ENCODE measurements around the gene BRF1.
"Not testable (repeated sequence)": the region's sequence is repeated elsewhere in the genome, so short reads cannot be mapped to it uniquely, and the experiment has no call there.

BRF1 gene

DNA sequence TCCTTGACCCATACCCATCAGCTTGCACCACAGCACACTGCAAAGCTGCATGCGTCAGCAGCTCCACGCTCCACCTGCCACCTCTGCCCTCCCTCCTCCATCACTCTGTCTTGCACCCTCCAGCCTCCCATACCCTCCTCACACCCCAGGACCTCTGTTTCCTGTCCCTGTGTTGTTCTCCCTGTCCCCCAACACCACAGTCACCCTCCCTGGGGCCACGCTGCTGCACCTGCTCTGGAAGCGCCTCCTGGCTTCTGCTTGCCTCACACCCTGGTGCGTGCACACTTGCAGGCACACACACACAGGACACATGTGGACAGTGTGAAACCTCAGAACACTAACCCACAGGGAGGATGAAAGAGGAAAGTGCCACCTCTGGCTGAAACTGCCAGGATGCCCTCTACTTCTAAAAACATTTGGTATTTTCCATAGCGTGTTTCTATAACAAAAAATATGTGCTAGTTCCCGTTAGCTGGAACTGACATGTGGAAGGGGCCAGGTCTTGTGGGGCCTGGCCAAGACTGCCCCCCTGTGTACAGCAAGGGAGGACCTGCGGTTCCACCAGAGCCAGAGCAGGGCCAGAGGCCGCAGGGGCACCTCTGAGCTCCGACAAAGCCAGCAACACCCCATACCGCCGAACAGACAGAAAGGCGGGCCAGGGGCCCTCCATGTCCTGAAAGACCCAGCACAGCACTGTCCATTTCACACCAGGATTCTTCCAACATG, 10.0 kb downstream of the BRF1 start:
- DNase-seq (ENCODE audit: low spot score) = no peak

DNA sequence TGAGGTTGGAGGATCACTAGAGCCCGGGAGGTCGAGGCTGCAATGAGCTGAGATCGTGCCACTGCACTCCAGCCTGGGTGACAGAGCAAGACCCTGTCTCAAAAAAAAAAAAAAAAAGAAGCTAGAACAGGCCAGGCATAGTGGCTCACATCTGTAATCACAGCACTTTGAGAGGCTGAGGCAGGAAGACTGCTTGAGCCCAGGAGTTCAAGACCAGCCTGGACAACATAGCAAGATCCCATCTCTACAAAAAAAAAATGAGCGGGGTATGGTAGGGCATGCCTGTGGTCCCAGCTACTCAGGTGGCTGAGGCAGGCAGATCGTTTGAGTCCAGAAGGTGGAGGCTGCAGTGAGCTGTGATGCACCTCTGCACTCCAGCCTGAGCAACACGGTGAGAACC, 11.9 kb downstream of the BRF1 start:
- not testable (repeated sequence) for DNase-seq (ENCODE audit: low spot score)

DNA sequence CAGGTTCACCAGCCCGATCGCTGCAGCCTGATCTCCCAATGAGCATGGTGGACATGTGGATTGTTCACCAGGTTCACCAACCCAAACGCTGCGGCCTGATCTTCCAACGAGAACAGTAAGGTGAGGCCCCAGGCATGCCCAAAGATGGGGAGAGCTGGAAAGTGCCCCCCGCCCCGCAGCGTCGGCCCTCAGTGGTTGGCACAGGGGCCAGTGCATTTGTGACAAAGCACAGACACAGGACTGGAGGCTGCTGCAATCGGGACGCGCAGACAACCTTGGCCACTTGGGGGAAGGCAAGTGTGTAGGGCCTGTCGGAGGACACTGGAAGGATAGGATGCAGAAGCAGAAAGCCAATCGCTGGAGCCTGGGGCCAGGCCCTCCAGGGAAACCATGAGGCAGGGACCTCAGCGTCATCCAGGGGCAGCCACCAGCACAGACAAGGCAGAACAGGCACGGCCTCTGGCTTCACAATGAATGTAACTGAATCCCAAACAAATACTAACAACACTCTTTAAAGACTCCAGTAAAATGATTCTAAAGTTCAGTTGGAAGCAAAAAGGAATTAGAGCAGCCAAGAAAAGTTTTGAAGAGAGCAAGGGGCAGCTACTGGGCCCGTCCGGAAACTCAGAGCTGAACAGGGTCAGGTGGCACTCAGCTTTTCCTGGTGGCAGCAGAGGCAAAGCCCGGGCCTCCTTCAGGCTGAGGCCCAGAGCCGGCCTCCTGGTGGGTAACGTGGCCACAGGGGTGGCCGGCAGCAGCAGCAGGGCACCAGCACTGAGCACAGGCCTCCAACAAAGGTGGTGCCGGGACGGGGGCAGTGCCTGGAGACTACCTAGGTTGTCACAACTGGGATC, 13.3 kb downstream of the BRF1 start:
- DNase-seq (ENCODE audit: low spot score) = no peak

DNA sequence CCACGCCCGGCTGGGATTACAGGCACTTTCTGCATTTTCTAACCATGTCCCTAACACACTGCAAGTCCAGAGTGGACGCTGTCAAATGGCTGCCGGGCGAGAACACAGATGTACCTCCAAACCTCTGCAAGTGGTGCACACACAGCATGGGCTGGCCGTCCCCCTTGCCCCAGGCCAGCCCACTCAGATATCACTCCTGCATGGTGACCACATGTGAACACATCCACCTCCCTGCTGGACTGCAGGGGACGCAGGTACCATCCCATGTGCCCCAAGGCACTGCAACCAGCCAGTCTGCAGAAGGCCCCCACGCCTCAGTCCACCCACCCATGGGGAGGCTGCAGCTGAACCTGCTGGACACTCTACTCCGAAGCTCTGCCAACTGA, 14.0 kb downstream of the BRF1 start:
- DNase-seq (ENCODE audit: low spot score) = peak; percentile 5

DNA sequence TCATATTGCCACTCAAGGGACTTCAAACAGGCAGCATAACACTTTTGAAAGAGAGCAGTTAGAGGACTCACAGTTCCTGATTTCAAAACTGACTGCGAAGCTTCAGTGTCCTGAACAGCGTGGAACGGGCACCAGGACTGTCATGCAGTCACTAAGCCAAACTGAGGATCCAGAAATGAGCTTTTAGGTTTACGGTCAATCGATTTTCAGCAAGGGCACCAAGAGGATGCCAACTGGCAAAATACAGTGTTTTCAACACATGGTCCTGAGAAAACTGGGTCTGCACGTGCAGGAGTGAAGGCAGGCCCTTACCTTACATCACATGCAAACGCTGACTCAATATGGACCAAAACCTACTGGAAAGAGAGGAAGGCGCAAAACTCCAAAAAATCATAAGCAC, 15.6 kb downstream of the BRF1 start:
- DNase-seq (ENCODE audit: low spot score) = no peak

DNA sequence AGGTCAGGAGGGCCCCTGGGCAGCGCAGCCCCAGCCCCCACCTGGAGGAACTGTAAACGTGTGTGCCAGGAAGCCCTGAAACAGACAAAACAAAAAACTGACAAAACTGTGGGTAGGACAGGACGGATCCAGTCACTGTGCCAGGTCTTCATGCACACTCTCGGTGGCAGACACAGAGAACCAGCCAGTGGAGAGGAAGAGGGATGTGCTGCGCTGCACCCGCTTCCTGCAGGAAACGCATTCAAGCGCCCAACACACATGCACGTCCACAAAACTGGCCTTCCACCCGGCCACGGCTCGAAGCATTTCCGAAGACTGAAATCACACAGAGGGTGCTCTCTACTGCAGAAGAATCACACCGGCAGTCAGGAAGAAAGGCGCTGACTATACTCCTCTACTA, 16.9 kb downstream of the BRF1 start:
- no peak for DNase-seq (ENCODE audit: low spot score)

DNA sequence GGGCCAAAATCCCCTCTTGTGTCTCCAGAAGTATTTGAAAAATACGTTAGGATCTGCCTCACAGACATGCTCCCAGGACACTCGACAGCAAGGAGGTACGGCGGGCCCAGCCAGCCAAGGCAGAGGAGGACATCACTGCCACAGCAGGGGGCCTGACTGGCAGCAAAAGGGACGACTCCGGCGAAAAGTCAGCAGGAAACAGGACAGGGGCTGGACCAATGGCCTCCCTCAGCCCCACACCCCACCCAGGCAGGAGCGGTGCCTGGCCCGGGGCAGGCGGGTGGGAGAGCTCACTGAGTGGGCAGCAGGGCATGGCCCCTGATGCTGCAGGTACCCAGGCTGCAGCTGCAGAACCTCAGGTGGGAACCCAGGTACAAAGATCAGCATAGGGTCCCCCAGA, 17.8 kb downstream of the BRF1 start:
- DNase-seq (ENCODE audit: low spot score) = no peak

DNA sequence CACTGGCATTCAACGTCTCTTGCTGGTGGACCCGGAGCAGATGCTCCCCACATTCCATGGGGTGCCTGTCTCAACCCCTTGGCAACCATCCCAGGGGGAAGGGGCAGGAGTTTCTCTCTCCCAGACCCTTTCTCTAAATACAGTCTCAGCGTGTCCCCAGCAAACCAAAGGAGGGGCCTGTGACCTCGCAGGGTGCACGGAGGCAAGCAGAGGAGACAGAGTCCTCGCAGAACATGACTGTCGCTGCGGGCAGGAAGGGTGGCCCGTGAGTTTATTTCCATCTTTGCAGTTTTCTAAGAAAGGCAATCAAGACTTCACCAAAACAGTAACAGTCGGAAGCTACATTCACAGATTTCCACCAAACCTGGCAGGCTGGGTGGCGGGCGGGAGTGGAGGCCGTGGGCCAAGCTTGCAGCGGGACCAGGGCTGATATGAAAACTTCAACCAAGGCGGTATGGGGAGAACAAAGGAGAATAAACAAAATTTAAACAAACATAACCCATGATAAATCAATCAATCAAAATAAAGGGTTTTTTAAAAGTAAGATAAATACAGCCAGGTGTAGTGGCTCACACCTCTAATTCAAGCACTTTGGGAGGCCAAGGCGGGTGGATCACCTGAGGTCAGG, 18.6 kb downstream of the BRF1 start:
- no peak for DNase-seq (ENCODE audit: low spot score)

DNA sequence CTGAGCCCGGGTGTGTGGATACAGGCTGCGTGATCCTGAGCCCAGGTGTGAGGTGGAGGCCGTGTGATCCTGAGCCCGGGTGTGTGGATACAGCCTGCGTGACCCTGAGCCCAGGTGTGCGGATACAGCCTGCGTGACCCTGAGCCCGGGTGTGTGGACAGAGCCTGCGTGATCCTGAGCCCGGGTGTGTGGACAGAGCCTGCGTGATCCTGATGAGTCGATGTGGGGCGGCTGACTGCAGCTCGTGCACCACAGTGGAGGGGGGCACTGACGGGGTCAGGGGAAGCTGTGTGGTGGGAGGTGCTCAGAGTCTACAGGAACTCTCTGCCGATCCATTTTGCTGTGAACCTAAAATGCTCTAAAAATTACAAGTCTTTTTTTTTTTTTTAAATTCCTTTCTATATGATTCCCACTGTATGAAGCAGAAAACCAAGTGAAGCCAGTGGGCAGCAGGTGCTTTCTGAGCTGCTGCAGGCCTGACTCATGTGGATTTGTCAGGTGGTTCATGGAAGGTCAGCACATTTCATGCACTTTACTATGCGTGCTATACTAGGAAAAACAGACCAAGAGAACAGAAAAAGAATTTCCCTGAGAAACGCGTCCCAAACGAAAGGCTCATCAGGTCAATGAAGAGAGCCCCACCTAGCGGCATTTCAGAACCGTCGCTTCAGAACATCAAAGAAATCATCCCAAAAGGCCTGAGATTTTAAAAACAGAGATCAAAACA, 19.3 kb downstream of the BRF1 start:
- DNase-seq (ENCODE audit: low spot score) = peak; percentile 79

DNA sequence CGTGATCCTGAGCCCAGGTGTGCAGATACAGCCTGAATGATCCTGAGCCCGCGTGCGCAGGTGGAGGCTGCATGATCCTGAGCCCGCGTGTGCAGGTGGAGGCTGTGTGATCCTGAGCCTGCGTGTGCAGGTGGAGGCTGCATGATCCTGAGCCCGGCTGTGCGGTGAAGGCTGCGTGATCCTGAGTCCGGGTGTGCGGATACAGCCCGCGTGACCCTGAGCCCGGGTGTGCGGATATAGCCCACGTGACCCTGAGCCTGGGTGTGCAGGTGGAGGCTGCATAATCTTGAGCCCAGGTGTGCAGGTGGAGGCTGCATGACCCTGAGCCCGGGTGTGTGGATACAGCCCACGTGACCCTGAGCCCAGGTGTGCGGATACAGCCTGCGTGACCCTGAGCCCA, 20.3 kb downstream of the BRF1 start:
- DNase-seq (ENCODE audit: low spot score) = no peak

DNA sequence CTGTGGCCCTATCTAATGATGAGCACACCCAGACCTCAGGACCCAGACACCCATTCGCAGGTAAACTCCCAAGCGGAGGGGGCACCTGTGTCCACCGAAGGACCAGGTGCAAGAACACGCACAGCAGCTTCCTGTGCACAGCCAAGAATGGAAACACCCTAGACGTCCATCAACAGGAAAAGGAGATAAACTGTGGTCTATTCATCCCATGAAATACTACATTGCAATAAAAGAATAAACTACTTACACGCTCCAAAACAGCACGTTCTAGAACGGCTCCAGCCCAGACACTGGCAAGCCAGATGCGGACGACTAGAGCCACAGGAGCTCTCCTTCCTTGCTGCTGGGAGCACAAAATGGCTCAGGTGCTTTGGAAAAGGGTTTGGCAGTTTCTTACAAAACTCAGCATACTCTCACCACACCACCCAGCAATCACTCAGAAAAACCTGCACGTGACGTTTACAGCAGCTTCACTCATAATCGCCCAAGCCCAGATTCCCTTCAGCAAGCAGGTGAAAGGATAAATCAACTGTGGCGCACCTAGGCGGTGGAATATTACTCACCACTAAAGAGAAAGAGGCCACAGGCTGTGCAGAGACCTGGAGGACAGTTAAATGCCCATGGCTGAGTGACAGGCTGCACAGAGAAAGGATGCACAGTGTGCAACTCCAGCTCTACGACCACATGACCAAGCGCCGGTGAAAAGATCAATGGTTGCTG, 21.0 kb downstream of the BRF1 start:
- no peak for DNase-seq (ENCODE audit: low spot score)

DNA sequence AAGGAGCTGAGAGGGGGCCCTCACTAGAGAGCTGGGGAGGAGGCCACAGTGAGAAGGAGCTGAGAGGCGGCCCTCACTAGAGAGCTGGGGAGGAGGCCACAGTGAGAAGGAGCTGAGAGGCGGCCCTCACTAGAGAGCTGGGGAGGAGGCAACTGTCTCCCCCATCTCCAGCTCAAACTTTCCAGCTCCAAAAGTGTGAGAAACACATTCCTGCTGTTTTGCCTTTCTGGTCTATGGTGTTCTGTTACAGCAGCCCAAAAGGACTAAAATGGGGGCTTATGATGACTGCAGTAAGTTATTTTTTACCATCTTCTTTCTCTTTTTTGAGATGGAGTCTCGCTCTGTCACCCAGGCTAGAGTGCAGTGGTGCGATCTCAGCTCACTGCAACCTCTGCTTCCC, 23.4 kb downstream of the BRF1 start:
- not testable (repeated sequence) for DNase-seq (ENCODE audit: low spot score)

DNA sequence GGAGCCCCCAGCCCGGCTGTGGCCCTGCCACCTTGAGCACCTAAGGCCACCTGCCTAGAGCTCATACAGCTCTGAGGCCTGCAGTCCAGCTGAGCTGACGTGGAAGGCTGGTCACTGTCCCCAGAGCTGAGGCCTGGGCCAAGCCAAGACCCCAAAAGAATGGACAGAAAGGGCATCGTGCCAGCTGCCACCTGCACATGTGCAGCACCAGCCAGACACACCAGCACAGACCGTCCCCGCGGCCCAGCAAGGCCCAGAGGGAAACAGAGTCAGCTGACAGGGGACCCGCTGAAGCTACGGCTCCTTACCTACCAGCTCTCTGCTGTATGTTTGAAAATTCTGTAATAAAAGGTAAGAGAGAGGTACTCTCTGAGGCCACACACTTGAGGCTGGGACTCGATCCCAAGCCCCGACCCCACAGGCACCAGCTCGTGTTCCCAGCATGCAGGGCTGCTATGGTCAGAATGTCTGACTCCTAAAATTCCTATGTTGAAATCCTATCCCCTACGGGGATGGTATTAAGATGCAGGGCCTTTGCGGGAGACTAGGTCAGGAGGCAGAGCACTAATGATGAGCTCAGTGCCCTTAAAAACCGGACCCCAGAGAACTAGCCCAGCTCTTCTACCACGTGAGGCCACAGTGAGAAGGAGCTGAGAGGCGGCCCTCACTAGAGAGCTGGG, 25.4 kb downstream of the BRF1 start:
- DNase-seq (ENCODE audit: low spot score) = peak; percentile 76

DNA sequence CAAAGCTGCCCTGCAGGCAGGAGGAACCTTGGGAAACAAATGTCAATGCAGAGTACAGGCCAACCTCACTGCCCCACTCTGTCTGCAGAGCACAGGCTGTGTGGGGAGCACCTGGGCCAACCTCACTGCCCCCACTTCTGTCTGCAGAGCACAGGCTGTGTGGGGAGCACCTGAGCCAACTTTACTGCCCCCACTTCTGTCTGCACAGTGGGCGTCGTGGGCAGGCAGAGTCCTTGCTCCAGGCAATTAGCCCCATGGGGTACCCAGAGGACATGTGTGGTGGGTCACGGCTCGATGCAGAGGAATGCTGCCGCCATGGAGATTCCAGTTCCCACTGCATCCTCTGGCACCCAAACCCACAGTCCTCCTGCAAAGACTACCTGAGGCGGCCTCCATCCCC, 26.2 kb downstream of the BRF1 start:
- no peak for DNase-seq (ENCODE audit: low spot score)

DNA sequence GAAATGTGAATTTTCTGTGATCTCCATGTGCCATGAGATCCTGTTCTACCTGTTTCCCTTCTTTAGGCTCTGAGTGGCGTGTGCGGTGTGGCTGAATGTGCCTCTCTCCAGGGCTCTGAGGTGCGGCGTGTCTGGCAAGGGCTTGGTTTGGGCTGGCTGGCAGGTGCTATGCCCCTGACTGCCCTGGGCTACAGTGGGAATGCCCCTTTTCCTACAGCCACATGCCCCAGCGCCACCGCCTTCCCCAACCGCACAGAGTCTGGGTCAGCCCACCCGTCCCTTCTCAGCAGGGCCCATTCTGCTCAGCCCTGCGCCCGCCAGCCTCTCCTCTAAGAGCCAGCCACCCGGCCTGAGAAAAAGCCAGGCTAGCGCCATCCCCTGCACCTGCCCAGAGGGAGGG, 27.7 kb downstream of the BRF1 start:
- DNase-seq (ENCODE audit: low spot score) = no peak

DNA sequence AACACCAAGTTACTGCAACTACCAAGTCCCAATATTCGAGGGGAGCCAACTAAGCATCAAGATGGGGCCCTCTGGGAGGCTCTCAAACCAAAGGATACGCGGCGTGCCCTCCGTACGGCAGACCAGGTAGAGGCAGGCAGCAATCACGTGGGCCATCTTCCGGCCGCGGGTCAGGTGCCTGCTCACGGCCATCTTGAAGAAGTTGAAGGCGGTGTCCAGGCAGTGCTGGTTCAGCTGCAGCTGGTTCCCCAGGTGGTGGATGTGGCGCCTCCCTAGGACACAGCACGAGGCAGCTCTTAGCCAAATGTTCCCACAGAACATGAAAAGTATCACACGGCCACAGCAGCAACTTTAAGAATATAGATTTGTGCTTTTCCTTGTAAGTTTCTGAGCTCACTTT, 28.2 kb downstream of the BRF1 start:
- DNase-seq (ENCODE audit: low spot score) = no peak

DNA sequence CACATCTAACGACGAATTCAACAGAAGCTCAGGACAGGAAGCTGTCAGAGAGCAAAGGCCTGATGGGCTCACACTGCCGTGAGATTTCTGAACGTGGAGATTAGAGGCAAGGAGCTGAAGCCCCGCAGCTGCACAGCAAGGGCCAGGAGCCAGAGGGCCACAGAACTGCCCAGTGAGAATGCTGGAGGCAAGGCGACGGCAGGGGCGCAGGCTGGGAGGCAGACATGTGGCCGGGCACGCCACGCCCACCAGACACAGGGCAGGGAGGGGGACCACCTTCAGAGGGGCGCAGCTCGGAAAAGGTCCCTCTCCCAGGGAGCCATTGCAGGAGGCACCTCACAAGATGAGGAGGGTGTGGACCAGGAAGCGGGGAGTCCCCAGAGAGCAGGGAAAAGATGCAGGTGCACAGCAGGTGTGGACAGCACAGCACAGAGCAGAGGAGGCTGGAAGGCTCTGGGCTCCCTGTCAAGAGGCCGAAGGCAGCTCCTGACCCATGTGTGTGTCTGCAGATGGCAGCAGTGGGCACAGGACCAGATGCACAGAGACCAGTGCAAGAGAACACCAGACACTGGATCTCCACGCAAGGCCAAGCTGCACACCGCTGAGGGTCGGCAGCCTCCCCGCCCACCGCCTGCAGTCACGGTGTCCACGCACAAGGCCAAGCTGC, 29.4 kb downstream of the BRF1 start:
- DNase-seq (ENCODE audit: low spot score) = no peak

DNA sequence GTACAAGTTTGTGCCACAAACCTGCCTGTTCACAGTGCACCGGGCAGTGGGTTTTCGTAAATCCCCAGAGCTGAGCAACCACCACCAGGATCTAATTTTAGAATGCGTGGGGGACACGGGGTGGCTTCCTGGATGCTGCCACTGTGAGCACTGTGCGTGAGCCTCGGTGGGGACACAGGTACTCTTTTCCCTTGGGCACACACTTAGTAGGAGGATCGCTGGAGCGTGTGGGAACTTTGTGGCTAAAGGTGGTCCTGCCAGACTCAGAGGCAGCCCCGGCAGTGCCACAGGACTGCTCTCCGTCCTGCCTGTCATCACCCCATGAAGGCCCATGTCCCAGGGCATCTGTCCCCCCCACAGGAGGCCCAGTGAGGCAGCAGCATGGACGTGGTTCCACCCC, 31.4 kb downstream of the BRF1 start:
- DNase-seq (ENCODE audit: low spot score) = no peak

DNA sequence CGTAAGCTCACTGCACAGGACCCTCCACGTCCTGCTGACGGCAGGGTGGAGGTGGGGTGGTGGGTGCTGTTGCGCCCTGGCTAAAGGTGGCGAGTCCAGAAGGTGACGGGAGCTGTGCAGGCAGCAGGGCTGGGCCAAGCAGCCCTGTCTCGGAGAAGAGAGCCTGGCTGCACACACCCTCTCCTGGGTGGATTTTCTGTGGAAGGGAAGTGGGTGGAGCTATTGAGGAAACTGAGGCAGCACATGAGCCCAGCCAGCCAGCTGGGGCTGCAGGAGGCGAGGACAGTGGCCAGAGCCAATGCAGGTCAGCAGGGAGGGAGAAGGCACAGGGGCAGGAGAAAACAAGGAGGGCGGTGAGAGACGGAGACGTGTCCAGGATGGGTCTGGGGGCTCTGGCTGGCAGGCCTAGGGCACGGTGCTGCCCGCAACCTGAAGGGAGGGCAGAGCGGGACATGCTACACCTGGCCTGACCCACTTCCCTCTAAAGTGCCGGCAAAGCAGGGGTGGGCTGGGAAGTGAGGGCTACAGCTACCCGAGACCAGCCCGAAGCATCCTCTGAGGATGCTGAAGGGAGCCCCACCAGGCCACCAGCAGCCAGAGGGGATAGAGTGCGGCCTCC, 32.0 kb downstream of the BRF1 start:
- no peak for DNase-seq (ENCODE audit: low spot score)

All from AG20443 (cell line).